Activated naive CD4-positive, alpha-beta T cell (primary cell): ENCODE results near the gene AGR2.
"Not testable (repeated sequence)": the region's sequence is repeated elsewhere in the genome, so short reads cannot be mapped to it uniquely, and the experiment has no call there.

ENCODE experiments used
- DNase-seq, 4 experiments: peaks; one replicate each; lab custom pipeline; 2025; lab: John Stamatoyannopoulos, UW

The AGR2 gene

GRCh38 chr7:16804674-16805439 lies at the start of gene AGR2:
Gene AGR2, minus strand, starts transcription at chr7:16804999. Its CDS starts 3,203 bp downstream, at chr7:16801796.
- DNase-seq = no peak

GRCh38 chr7:16853189-16853588 lies 48.4 kb upstream of the AGR2 start:
- DNase-seq = not testable (repeated sequence)

- no peak for DNase-seq
Measured at GRCh38 chr7:16851829-16852228, 47.0 kb upstream of the AGR2 start.

DNA sequence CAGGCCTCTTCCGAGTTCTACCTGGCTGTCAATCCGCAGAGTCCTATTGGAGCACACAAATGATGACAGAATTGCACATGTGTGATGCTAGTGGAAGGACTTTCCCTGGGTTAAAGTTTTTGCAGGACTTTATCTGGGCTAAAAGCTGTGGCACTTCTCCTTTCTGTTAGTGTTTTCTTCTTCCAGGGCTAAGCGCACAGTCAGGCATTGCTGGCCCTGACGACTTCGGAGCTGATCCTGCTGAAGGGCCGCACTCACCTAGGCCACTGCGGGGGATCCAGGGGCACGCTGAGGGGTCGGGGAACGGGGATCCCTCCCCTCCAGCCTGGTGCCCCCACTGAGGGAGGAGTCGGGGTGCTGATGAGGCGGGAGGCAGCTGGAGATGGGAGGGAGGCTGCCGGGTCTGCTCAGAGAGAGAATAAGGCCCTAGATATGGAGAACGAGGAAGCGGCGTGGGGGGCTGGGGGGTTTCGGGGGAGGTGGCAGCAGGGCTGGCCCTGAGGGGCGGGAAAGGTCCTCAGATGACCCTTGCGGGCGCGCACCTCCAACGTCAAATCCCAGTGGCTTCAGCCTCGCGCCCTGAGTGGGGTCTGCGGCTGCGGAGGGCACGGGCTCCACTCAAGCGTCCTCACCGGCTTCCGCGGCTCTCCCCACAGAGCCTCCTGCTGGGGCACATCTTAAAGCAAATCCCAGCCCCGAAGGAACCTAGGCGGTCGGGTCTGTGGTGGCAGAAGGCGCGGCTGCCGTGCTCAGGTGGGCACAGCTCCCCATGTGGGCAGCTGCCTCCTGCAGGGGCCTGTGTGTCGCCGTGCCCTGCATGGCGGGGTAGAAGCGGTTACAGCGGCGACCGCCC lies 46.0 kb upstream of the AGR2 start:
- DNase-seq = no peak

GRCh38 chr7:16849296-16850148 lies 44.7 kb upstream of the AGR2 start:
- no peak for DNase-seq

GRCh38 chr7:16847381-16847860 lies 42.6 kb upstream of the AGR2 start:
- no peak for DNase-seq

DNA sequence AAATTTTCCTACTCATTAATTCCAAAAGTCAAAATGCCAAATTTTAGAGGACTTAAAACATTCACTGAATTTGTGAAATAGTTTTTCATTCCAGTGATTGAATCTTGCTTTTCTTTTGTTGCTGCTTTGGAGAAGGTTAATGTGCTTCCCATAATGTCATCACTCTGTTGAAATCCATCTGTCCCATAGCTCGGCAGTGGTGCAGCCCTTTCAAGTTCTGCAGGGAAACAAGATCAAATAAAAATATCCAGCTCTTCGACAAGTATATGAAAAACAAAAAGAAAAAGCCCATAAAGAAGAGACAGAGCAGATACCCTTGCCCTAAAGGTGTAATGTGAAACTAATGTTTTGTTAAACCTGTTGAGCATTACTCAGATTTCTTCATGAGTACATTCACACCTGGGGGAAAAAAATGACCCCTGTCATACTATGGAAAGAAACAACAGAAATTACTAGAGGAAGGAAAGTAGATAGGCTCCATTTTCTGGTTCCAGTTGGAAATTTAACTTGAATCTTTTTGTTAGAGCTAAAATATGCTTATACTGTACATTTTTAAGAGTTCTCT lies 41.9 kb upstream of the AGR2 start:
- DNase-seq = no peak

DNA sequence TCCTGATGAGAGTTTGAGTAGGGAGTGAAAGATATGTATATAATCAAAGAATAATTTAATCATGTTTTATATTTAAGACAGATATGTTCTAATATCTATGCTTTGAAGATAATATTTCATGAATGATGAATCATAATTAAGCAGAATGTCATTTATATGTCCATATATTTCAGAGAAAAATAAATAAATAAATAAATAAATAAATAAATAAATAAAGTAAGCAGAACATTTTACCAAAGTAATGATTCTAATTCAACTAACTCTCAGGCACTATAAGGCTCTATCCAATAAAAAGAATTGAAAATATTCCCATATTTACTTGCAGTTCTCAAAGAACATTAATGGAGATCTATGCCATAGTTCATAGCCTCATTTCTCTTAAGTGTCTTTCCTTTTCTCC lies 40.9 kb upstream of the AGR2 start:
- no peak for DNase-seq

- no peak for DNase-seq
Measured at GRCh38 chr7:16841681-16842080, 36.9 kb upstream of the AGR2 start.

GRCh38 chr7:16840094-16840493 lies 35.3 kb upstream of the AGR2 start:
- no peak for DNase-seq

GRCh38 chr7:16839646-16840045 lies 34.8 kb upstream of the AGR2 start:
- DNase-seq = no peak

DNA sequence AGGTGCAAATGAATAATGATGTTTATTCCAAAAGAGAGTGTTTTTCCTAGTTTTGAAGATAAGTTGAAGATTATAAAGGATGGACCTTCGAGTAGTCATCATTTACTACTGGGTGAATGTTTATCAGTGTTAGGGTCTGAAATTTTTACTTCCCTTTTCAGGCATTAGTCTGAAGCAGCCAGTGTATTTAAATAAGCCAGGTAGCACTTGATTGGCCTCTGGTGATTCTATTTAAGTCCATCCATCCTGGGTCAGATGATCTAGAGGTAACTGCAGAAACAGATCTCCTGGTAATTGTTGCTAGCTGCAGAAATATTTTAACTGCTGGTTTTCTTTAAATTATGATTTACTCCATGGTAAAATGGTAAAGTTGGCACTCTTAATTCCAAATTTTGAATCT lies 34.1 kb upstream of the AGR2 start:
- DNase-seq = no peak

DNA sequence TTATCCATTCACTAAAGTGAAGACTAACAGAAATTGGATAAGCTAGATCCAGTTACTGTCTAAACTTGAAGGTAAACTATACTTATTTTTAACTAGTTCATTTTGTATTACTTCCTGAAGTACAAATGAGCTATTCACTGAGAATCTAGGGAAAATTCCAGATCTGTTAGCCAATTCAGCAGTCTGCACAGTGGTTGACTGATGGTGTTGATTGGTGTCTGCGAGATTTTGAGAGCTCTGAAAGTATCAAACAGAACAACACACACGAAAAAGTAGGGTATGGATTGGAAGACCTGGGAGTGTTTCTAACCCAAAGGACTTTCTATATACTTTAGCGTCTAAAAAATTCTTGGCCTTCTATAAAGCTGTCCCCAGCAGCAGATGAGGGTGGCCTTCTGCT lies 33.6 kb upstream of the AGR2 start:
- no peak for DNase-seq

- DNase-seq = no peak
Measured at GRCh38 chr7:16836481-16836880, 31.7 kb upstream of the AGR2 start.

- DNase-seq = no peak
Measured at GRCh38 chr7:16833373-16833772, 28.6 kb upstream of the AGR2 start.

GRCh38 chr7:16826060-16826459 lies 21.3 kb upstream of the AGR2 start:
- no peak for DNase-seq

- no peak for DNase-seq
Measured at GRCh38 chr7:16822029-16822428, 17.2 kb upstream of the AGR2 start.

- no peak for DNase-seq
Measured at GRCh38 chr7:16818732-16819131, 13.9 kb upstream of the AGR2 start.

DNA sequence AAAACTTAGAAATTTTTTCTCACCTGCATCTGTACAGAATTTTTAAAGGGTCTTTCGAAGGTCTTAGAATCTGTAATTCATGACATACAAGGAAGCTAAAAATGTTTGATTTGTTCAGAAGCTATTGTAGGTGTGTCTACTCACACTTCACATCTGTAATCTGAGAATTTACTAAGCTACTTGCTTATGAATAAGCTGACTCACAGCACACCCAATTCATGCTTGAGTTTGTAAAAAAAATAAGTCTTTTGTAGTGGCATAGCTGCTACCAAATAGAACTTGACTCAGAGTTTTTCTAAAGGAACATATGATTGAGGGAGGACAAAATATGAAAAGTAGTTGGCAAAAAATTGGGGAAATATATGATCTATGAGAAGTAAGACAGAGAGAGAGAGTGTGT lies 12.7 kb upstream of the AGR2 start:
- DNase-seq = no peak

DNA sequence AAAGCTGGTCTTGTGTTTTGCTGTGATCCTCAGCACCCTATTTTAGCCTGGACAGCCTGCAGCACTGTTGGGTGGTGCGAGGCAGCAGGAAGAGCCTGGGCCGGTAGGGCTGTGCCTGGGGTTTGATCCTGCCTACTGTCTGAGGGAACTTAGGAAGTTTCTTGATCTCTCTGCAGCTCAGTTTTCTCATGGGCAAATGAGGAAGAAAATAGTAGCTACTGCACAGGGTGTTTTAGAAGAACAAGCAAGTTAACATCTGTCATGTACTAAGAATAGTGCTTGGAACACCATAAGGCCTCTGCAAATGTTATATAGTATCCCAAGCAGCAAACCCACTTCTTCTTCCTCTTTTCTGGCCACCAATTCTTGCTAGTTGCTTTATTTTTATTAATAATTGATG lies 12.0 kb upstream of the AGR2 start:
- DNase-seq = no peak

GRCh38 chr7:16815001-16815400 lies 10.2 kb upstream of the AGR2 start:
- DNase-seq = no peak

GRCh38 chr7:16813232-16813616 lies 8.4 kb upstream of the AGR2 start:
- DNase-seq = no peak
